Progenitor cell of endocrine pancreas (in vitro differentiated cells): Measurements from ENCODE around the gene SOX6. TPM values are rescaled to one million over a fixed set of nuclear protein-coding genes. Genes with fewer than 3 reads are reported as not detected.

Experiments used
- DNase-seq: peaks from one replicate; pipeline ENCODE4 v3.0.0; 2021; ENCODE audit warnings: low spot score; ENCODE audit not compliant: unreplicated experiment
- H3K27ac Mint-ChIP-seq: 2 replicates; pipeline ENCODE4 v1.8.0; 2021; ENCODE audit warnings: mild to moderate bottlenecking, moderate library complexity, mixed read lengths
- H3K27me3 Mint-ChIP-seq: 2 replicates; pipeline ENCODE4 v1.8.0; 2021; ENCODE audit warnings: mixed read lengths
- H3K36me3 Mint-ChIP-seq: 2 replicates; pipeline ENCODE4 v1.8.0; 2022; ENCODE audit warnings: mixed read lengths; ENCODE audit not compliant: insufficient read depth
- H3K4me1 Mint-ChIP-seq: 2 replicates; pipeline ENCODE4 v1.8.0; 2021; ENCODE audit warnings: low read depth, mixed read lengths
- H3K4me3 Mint-ChIP-seq: 2 replicates; pipeline ENCODE4 v1.8.0; 2021; ENCODE audit warnings: low read depth, mild to moderate bottlenecking, moderate library complexity, mixed read lengths
- H3K9me3 Mint-ChIP-seq: 2 replicates; pipeline ENCODE4 v1.8.0; 2021; ENCODE audit warnings: low read depth, mixed read lengths
- CTCF ChIP-seq: fragments of 200-600 bp; sonication (generic); IDR thresholded peaks from one replicate; pipeline ENCODE4 v1.5.0; 2021; ENCODE audit warnings: antibody characterized with exemption, mild to moderate bottlenecking; ENCODE audit not compliant: unreplicated experiment
- total RNA-seq: library from RNA; stranded (reverse); gene quantifications from 2 replicates; pipeline ENCODE4 v1.2.1, GENCODE V29; 2021

The SOX6 gene
- total RNA-seq, 1 donor from 2014 or later, result 34.9 TPM

DNA sequence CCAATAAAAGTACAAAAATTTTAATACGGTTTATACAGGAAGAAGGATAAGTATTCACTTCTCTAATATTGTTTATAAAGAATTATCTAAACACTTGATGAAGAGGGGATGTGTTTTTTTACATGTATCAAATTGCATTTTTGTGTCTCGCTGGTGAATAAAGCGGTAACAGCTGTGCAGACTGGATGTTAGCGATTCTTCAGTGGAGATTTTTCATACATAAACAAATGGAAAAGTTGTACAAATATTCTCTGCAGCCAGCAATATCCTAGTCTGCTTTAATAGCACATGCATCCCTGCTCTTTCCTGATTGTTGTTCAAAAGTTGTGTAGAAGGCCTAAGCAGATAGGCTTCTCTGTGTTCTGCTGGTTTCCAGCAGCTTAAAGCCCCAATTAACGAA, 369.3 kb downstream of the SOX6 start:
- Mint-ChIP-seq H3K9me3 (no peaks in the 10 kb centered on the region), H3K27me3 (peaks cover 11% of the 10 kb centered on the region), H3K36me3 (peaks cover 5% of the 10 kb centered on the region)

GRCh38 chr11:15985860-15986139, 370.5 kb downstream of the SOX6 start:
- no peak for TF ChIP-seq CTCF
- no peak for DNase-seq
- Mint-ChIP-seq H3K36me3 (peaks cover 5% of the 10 kb centered on the region), H3K27me3 (peaks cover 11% of the 10 kb centered on the region), H3K4me1 (peaks cover 3% of the 10 kb centered on the region), H3K9me3 (no peaks in the 10 kb centered on the region), H3K27ac (no peak overlapping the region), H3K4me3 (no peak overlapping the region)

More for the DNA sequence above, 369.3 kb downstream of the SOX6 start:
- no peak overlapping the region for H3K27ac Mint-ChIP-seq
- no peak for DNase-seq
- no peak for TF ChIP-seq CTCF
- H3K4me3 Mint-ChIP-seq, result no peak overlapping the region
- H3K4me1 Mint-ChIP-seq, result peaks cover 13% of the 10 kb centered on the region

DNA sequence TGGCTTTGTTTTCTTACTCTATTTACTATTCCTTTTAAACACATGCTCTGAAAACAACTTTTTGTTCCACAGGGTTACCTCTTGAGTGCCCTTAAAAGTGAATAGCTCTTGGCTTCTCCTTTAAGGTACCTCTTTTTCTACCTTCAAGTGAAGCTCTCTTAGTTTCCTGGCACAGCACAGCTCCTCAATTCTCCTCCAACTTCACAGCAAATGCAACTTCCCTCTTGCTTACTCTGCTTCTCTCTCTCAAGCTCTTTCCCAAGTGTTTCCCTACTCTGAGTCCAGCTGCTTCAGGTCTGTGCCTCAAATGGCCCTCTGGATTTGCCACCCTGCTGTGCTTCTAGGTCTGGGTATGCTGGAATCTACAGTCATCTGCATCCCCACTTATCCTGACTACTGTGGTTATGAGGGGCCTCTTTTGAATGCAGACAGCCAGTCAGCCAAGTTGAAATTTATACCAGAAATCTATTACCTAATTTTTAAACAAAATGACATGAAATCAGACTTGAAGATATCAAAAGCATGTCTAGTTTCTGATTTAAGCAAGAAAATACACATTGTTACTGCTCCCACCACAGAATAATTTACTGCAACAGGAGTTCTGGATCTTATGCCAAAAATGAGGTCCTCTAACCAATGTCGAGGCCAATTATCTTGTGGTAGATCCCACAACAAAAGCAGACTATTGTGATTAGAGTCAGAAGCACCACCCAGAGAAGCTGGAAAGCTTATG, 371.1 kb downstream of the SOX6 start:
- Mint-ChIP-seq H3K4me1 (no peaks in the 10 kb centered on the region), H3K4me3 (no peak overlapping the region), H3K36me3 (peaks cover 5% of the 10 kb centered on the region), H3K9me3 (no peaks in the 10 kb centered on the region), H3K27me3 (peaks cover 11% of the 10 kb centered on the region), H3K27ac (no peak overlapping the region)
- TF ChIP-seq CTCF, result no peak
- DNase-seq, result no peak

GRCh38 chr11:15981292-15981691, 375.1 kb downstream of the SOX6 start:
- H3K36me3 Mint-ChIP-seq, result peaks cover 5% of the 10 kb centered on the region
- no peak for DNase-seq
- no peaks in the 10 kb centered on the region for H3K4me1 Mint-ChIP-seq
- H3K27ac Mint-ChIP-seq, result no peak overlapping the region
- no peak for TF ChIP-seq CTCF
- no peak overlapping the region for H3K4me3 Mint-ChIP-seq
- H3K9me3 Mint-ChIP-seq, result no peaks in the 10 kb centered on the region
- peaks cover 7% of the 10 kb centered on the region for H3K27me3 Mint-ChIP-seq

GRCh38 chr11:15977116-15977515, 379.2 kb downstream of the SOX6 start:
- Mint-ChIP-seq H3K27me3 (no peaks in the 10 kb centered on the region), H3K27ac (no peak overlapping the region), H3K4me3 (no peak overlapping the region), H3K9me3 (no peaks in the 10 kb centered on the region), H3K36me3 (peaks cover 6% of the 10 kb centered on the region), H3K4me1 (no peaks in the 10 kb centered on the region)
- DNase-seq, result no peak
- TF ChIP-seq CTCF, result no peak
